SU-DHL-6 (cell line): Measurements from ENCODE around the gene ALKBH2.

ENCODE experiments used
- H2AFZ ChIP-seq: fragments of 200-600 bp; sonication (generic); 2 replicates; pipeline ENCODE4 v1.6.1; 2014; ENCODE audit warnings: low read depth, mild to moderate bottlenecking, moderate library complexity, mixed read lengths, antibody characterized with exemption, low read length; ENCODE audit not compliant: severe bottlenecking
- H3F3A ChIP-seq: fragments of 200-600 bp; shearing (Covaris generic); 2 replicates; pipeline ENCODE4 v1.6.0; 2016; ENCODE audit warnings: antibody characterized with exemption, mild to moderate bottlenecking; ENCODE audit not compliant: insufficient read depth
- H3K27ac ChIP-seq: fragments of 200-600 bp; sonication (generic); 2 replicates; pipeline ENCODE4 v1.5.1; 2016; ENCODE audit warnings: low read depth, mild to moderate bottlenecking, low read length, moderate library complexity, mixed read lengths
- H3K27me3 ChIP-seq: fragments of 200-600 bp; sonication (generic), shearing (Covaris generic); 2 replicates; pipeline ENCODE4 v1.6.0; 2014; ENCODE audit warnings: mild to moderate bottlenecking, low read length
- H3K36me3 ChIP-seq: fragments of 200-600 bp; sonication (generic); 2 replicates; pipeline ENCODE4 v1.6.1; 2014; ENCODE audit warnings: mild to moderate bottlenecking, low read length, mixed read lengths
- H3K4me2 ChIP-seq: fragments of 300-600, 200-600 bp; shearing (Covaris generic), sonication (generic); 2 replicates; pipeline ENCODE4 v1.6.0; 2014; ENCODE audit warnings: low read length, low read depth, mild to moderate bottlenecking; ENCODE audit not compliant: poor library complexity, severe bottlenecking
- H3K4me3 ChIP-seq: fragments of 200-600 bp; sonication (generic); 2 replicates; pipeline ENCODE4 v1.5.1; 2014; ENCODE audit warnings: antibody characterized with exemption, low read length, mild to moderate bottlenecking, mixed read lengths; ENCODE audit not compliant: insufficient read depth, poor library complexity, severe bottlenecking
- H3K79me2 ChIP-seq: fragments of 200-600 bp; sonication (generic); 2 replicates; pipeline ENCODE4 v1.6.1; 2014; ENCODE audit warnings: mild to moderate bottlenecking, low read length, moderate library complexity; ENCODE audit not compliant: insufficient read depth
- H3K9ac ChIP-seq: fragments of 200-600 bp; sonication (generic); 2 replicates; pipeline ENCODE4 v1.7.0; 2014; ENCODE audit warnings: mild to moderate bottlenecking, low read length
- H3K9me2 ChIP-seq: fragments of 200-600 bp; sonication (generic); replicated peaks from 2 replicates; pipeline ENCODE4 v1.6.1; 2014; ENCODE audit warnings: low read length; ENCODE audit not compliant: insufficient read depth
- H3K9me3 ChIP-seq: fragments of 200-600 bp; sonication (generic); 2 replicates; pipeline ENCODE4 v1.6.1; 2014; ENCODE audit warnings: low read length, mixed read lengths; ENCODE audit not compliant: insufficient read depth
- H4K20me1 ChIP-seq: fragments of 200-600 bp; sonication (generic); 2 replicates; pipeline ENCODE4 v1.6.1; 2014; ENCODE audit warnings: low read depth, mild to moderate bottlenecking, antibody characterized with exemption, low read length, moderate library complexity, mixed read lengths
- CTCF ChIP-seq: fragments of 200-600 bp; sonication (generic); IDR thresholded peaks from one replicate; pipeline ENCODE4 v1.5.1; 2017; ENCODE audit warnings: antibody characterized with exemption, mild to moderate bottlenecking, low read length, moderate library complexity; ENCODE audit not compliant: insufficient read depth, poor library complexity, severe bottlenecking
- EZH2phosphoT487 ChIP-seq: fragments of 200-600 bp; sonication (generic), shearing (Covaris generic); conservative IDR thresholded peaks from 2 replicates; pipeline ENCODE4 v1.6.1; 2018; ENCODE audit warnings: mild to moderate bottlenecking, antibody characterized with exemption, low read length, moderate library complexity, mixed read lengths

Gene ALKBH2

GRCh38 chr12:109113661-109114321, 20.5 kb upstream of the ALKBH2 start:
- Histone ChIP-seq H3F3A (0 out of 2 replicates have a peak, but pooled peaks cover 3% of the 10 kb centered on the region), H3K27ac (no peak overlapping the region), H3K4me2 (no peak overlapping the region), H3K27me3 (no peaks in the 10 kb centered on the region), H2AFZ (no peak overlapping the region), H3K36me3 (no peaks in the 10 kb centered on the region), H3K4me3 (no peak overlapping the region), H3K9me3 (no peaks in the 10 kb centered on the region), H3K9me2 (no peaks in the 10 kb centered on the region), H3K9ac (no peak overlapping the region), H4K20me1 (no peaks in the 10 kb centered on the region), H3K79me2 (no peaks in the 10 kb centered on the region)
- TF ChIP-seq CTCF (no peak), EZH2phosphoT487 (no peak)

- Histone ChIP-seq H3K36me3 (no peaks in the 10 kb centered on the region), H3K27me3 (no peaks in the 10 kb centered on the region), H3K4me3 (no peak overlapping the region), H2AFZ (no peak overlapping the region), H3K4me2 (no peak overlapping the region), H3K79me2 (no peaks in the 10 kb centered on the region), H3K9me2 (no peaks in the 10 kb centered on the region), H3K9me3 (no peaks in the 10 kb centered on the region), H3K9ac (no peak overlapping the region), H3F3A (0 out of 2 replicates have a peak, but pooled peaks cover 3% of the 10 kb centered on the region), H3K27ac (no peak overlapping the region), H4K20me1 (no peaks in the 10 kb centered on the region)
- TF ChIP-seq EZH2phosphoT487: no peak
- no peak for TF ChIP-seq CTCF
These were observed 19.6 kb upstream of the ALKBH2 start for GRCh38 chr12:109112720-109113465.

GRCh38 chr12:109110988-109111495, 17.8 kb upstream of the ALKBH2 start:
- Histone ChIP-seq H3F3A (0 out of 2 replicates have a peak, but pooled peaks cover 3% of the 10 kb centered on the region), H4K20me1 (no peaks in the 10 kb centered on the region), H3K9ac (peak overlapping the region; percentile 8; the same call in 1 of the 2 replicates), H3K9me3 (no peaks in the 10 kb centered on the region), H3K4me3 (no peak overlapping the region), H3K79me2 (no peaks in the 10 kb centered on the region), H3K9me2 (no peaks in the 10 kb centered on the region), H3K36me3 (no peaks in the 10 kb centered on the region), H3K4me2 (peak overlapping the region; percentile 45), H3K27me3 (no peaks in the 10 kb centered on the region), H2AFZ (peak overlapping the region; percentile 40), H3K27ac (peak overlapping the region; percentile 38)
- TF ChIP-seq CTCF (no peak), EZH2phosphoT487 (no peak)
